Measurements from ENCODE around the gene FMO4.
"Not testable (repeated sequence)": the region's sequence is repeated elsewhere in the genome, so short reads cannot be mapped to it uniquely, and the experiment has no call there.

GRCh38 chr1:171295383-171295782 lies 18.6 kb upstream of the FMO4 start:
- TF ChIP-seq CTCF (IDR thresholded peaks at IDR 0.05; ENCODE audit: low read length); EZH2 (optimal IDR thresholded peaks at IDR 0.05; ENCODE audit: low read depth, low read length); EZH2phosphoT487 (IDR thresholded peaks at IDR 0.05; ENCODE audit: low read length): not testable (repeated sequence)
